Measurements from ENCODE around the gene VIPR2. TPM values are rescaled to one million over a fixed set of nuclear protein-coding genes. Genes with fewer than 3 reads are reported as not detected.

Gene VIPR2
- total and polyA plus RNA-seq, 8 donors, result 0.28 to 0.80 (median 0.44) TPM

DNA sequence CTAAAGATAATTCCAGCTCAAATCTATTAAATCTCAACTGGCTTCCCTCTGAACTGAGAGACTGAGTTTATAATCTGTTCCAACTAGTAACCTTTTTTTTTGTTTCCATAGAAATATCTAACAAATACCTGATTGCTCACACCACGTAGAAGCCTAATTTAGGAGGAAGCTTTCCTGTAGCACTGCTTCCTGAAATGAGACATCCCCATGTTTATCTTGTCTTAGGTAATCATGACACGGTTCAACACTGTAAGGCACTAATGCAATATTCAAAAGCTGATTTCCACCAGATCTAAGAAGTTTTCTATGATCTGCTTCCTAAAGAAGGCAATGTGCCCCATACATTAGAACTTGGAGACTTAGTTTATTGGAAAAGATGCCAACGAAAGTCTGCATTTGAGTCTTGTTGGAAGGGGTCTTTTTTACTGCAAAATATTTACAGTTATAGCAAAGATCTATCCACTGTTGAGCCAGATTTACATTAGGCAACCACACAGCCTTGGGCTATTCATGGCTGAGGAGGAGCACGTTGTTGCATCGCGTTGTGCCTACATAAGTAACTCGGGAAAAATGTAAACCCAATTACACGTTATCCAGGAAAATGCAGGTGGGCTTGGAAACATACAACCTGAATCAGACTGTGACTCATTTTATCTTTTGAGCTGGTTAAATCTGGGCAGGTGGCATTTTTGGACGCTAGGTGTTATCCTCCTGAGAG is 66.3 kb downstream of the VIPR2 start:
- no peak for ATAC-seq
- DNase-seq, result no peak
- H3K4me3 ChIP-seq, result no peak overlapping the region
- no peaks in the 10 kb centered on the region for H3K27me3 ChIP-seq
- intact Hi-C loops (cut with DNase I), result no loop called here
- TF ChIP-seq, protein P1, sequence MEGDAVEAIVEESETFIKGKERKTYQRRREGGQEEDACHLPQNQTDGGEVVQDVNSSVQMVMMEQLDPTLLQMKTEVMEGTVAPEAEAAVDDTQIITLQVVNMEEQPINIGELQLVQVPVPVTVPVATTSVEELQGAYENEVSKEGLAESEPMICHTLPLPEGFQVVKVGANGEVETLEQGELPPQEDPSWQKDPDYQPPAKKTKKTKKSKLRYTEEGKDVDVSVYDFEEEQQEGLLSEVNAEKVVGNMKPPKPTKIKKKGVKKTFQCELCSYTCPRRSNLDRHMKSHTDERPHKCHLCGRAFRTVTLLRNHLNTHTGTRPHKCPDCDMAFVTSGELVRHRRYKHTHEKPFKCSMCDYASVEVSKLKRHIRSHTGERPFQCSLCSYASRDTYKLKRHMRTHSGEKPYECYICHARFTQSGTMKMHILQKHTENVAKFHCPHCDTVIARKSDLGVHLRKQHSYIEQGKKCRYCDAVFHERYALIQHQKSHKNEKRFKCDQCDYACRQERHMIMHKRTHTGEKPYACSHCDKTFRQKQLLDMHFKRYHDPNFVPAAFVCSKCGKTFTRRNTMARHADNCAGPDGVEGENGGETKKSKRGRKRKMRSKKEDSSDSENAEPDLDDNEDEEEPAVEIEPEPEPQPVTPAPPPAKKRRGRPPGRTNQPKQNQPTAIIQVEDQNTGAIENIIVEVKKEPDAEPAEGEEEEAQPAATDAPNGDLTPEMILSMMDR (IDR thresholded peaks at IDR 0.05), result no peak
- no peaks in the 10 kb centered on the region for H3K9me3 ChIP-seq
- no peaks in the 10 kb centered on the region for H3K36me3 ChIP-seq
- no peak overlapping the region for H3K27ac ChIP-seq
- H3K4me1 ChIP-seq, result no peaks in the 10 kb centered on the region

DNA sequence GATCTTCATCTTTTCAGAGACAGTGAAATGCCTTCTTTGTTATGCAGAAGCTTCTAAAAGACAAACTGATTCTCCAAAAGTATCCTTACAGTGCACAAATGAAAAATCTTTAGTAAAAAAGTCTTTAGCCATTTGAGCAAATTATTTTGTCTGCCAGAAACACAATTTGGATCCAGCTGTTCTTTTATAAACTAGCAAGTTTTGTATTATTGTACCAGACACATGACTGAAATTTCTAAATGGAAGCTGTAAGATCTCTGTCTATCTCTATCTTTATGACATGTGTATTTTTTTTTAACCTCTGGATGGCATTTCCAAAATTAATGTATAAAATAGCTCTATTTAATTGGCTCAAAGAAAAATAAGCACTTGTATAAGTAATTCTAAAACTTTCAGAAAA is 68.3 kb downstream of the VIPR2 start:
- TF ChIP-seq, protein P1 (IDR thresholded peaks at IDR 0.05), result no peak
- no peaks in the 10 kb centered on the region for H3K4me1 ChIP-seq

DNA sequence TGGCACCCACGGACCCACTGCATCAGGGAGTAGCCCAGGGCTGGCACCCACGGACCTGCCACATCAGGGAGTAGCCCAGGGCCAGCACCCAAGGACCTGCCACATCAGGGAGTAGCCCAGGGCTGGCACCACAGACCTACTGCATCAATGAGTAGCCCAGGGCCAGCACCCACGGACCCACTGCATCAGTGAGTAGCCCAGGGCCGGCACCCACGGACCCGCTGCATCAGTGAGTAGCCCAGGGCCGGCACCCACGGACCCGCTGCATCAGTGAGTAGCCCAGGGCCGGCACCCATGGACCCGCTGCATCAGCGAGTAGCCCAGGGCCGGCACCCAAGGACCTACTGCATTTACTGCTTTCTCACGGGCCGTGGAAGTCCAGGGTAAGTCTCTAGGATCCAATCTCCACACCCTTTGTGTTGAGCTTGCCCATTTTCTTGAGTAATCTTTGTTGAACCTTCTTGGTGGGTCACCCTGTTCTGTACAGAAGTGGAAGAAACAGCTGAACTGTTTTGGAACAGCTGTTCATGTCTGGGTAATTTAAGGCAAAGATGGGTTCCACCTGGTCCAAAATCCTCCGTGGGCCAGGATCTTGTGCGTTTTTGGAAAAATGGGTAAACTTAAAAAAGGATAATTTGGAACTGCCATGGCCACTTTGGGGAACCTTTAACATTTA is 69.0 kb downstream of the VIPR2 start:
- no peaks in the 10 kb centered on the region for H3K4me1 ChIP-seq
- H3K4me3 ChIP-seq, result no peak overlapping the region
- TF ChIP-seq, protein P1 (IDR thresholded peaks at IDR 0.05), result no peak
- DNase-seq, result peak in 2 of 4 donors; percentile 40 to 68
- H3K36me3 ChIP-seq, result no peaks in the 10 kb centered on the region
- intact Hi-C loops (cut with DNase I), result no loop called here
- ATAC-seq, result no peak
- no peaks in the 10 kb centered on the region for H3K9me3 ChIP-seq
- no peak overlapping the region for H3K27ac ChIP-seq
- H3K27me3 ChIP-seq, result no peaks in the 10 kb centered on the region

More for the DNA sequence above, 68.3 kb downstream of the VIPR2 start:
- no peaks in the 10 kb centered on the region for H3K27me3 ChIP-seq
- H3K27ac ChIP-seq, result no peak overlapping the region
- H3K36me3 ChIP-seq, result no peaks in the 10 kb centered on the region
- intact Hi-C loops (cut with DNase I), result no loop called here
- DNase-seq (peak in 2 of 4 donors; percentile 26 to 44), ATAC-seq (no peak)
- H3K4me3 ChIP-seq, result no peak overlapping the region
- H3K9me3 ChIP-seq, result no peaks in the 10 kb centered on the region

DNA sequence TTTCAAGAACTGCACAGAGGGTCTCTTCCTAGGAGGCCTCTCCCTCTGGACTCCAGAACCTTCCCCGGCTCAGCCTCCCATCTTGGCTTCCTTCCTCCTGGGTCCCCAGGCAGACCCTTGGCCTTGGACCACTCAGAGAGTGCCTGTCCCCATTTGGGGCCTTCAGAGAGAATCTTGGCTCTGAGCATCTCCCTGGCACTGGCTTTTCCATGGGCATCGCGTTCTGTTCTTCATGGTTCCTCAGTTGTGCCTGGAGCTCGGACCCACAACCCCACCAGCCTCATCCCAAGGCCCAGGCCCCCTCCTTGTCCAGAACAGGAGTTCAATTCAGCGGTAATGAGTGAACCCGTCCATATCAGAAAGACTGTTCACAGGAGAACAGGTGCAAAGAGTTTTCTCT is 73.4 kb downstream of the VIPR2 start:
- no peaks in the 10 kb centered on the region for H3K27me3 ChIP-seq
- peaks cover 0 to 2% of the 10 kb centered on the region in 2 donors for H3K4me1 ChIP-seq
- no peak for ATAC-seq
- intact Hi-C loops (cut with DNase I), result no loop called here
- no peaks in the 10 kb centered on the region for H3K36me3 ChIP-seq
- no peak overlapping the region for H3K27ac ChIP-seq
- H3K4me3 ChIP-seq, result no peak overlapping the region
- H3K9me3 ChIP-seq, result no peaks in the 10 kb centered on the region
- TF ChIP-seq, protein P1 (IDR thresholded peaks at IDR 0.05), result no peak
- no peak for DNase-seq

DNA sequence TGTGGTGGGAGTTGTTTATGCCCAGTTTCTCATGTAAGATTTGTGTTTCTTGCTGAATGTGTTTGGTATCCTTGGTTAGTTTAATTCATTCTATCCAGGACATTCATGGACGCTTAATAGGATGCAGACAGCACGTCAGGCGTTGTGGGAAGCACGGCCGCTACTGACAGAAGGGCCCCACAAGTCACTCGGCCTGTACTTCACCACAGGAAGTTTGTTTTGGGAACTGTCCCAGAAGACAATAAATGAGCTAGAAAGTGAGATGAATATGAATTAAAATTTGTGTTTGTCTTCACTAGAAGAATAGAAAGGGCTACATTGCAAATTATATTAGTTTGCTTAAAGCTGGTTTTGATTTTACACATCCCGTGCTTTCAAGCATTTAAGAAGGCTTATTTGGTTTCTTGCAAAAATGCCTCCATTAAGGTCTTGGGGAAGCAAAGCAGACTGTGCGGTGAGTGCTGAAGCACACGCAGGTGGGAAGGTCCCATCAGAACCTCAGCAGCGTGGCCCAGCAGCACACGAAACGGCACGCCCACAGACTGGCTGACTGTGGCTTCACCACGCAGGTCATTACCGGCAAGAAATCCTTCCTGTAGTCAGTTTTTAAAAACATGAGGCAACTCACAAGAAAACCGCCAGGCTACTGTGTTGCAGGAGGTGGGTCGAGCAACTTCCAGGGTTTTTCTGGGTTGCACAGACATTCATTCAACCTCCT is 74.1 kb downstream of the VIPR2 start:
- no peak for ATAC-seq
- Histone ChIP-seq H3K27me3 (no peaks in the 10 kb centered on the region), H3K27ac (no peak overlapping the region), H3K36me3 (no peaks in the 10 kb centered on the region), H3K4me3 (no peak overlapping the region), H3K9me3 (no peaks in the 10 kb centered on the region), H3K4me1 (peaks cover 0 to 2% of the 10 kb centered on the region in 2 donors)
- intact Hi-C loops (cut with DNase I), result no loop called here
- no peak for DNase-seq
- TF ChIP-seq, protein P1 (IDR thresholded peaks at IDR 0.05), result no peak
